ENCODE results near the gene RSPO4.

RSPO4 gene

GRCh38 chr20:1002682-1003561 lies 811 bp upstream of the RSPO4 start:
- Histone ChIP-seq H3K27me3 (replicated peaks) (peaks cover 21% of the 10 kb centered on the region), H3K4me3 (ENCODE audit: low read depth, low read length) (no peak overlapping the region), H3K27ac (no peak overlapping the region), H3K36me3 (replicated peaks) (no peaks in the 10 kb centered on the region)
- in situ Hi-C loops (cut with HindIII; ENCODE audit: low pct_ligation_motif_present, low sequenced_read_pairs) = no loop called here
- TF ChIP-seq, protein P1, sequence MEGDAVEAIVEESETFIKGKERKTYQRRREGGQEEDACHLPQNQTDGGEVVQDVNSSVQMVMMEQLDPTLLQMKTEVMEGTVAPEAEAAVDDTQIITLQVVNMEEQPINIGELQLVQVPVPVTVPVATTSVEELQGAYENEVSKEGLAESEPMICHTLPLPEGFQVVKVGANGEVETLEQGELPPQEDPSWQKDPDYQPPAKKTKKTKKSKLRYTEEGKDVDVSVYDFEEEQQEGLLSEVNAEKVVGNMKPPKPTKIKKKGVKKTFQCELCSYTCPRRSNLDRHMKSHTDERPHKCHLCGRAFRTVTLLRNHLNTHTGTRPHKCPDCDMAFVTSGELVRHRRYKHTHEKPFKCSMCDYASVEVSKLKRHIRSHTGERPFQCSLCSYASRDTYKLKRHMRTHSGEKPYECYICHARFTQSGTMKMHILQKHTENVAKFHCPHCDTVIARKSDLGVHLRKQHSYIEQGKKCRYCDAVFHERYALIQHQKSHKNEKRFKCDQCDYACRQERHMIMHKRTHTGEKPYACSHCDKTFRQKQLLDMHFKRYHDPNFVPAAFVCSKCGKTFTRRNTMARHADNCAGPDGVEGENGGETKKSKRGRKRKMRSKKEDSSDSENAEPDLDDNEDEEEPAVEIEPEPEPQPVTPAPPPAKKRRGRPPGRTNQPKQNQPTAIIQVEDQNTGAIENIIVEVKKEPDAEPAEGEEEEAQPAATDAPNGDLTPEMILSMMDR (IDR thresholded peaks at IDR 0.05; ENCODE audit: low read depth, low read length, missing control alignments) = no peak
- DNase-seq = no peak

- Histone ChIP-seq H3K27me3 (replicated peaks) (peaks cover 21% of the 10 kb centered on the region), H3K4me3 (ENCODE audit: low read depth, low read length) (no peak overlapping the region)
Measured at GRCh38 chr20:1001116-1001515, 995 bp downstream of the RSPO4 start.

GRCh38 chr20:998231-998830 lies 3.8 kb downstream of the RSPO4 start:
- no peak for DNase-seq
- Histone ChIP-seq H3K4me3 (ENCODE audit: low read depth, low read length) (no peak overlapping the region), H3K36me3 (replicated peaks) (no peaks in the 10 kb centered on the region), H3K27ac (no peak overlapping the region), H3K27me3 (replicated peaks) (peaks cover 19% of the 10 kb centered on the region)
- in situ Hi-C loops (cut with HindIII; ENCODE audit: low pct_ligation_motif_present, low sequenced_read_pairs) = no loop called here
- TF ChIP-seq, protein P1 (IDR thresholded peaks at IDR 0.05; ENCODE audit: low read depth, low read length, missing control alignments) = no peak

More at GRCh38 chr20:1001116-1001515, 995 bp downstream of the RSPO4 start:
- in situ Hi-C loops (cut with HindIII; ENCODE audit: low pct_ligation_motif_present, low sequenced_read_pairs) = no loop called here
- TF ChIP-seq, protein P1 (IDR thresholded peaks at IDR 0.05; ENCODE audit: low read depth, low read length, missing control alignments) = no peak
- no peak for DNase-seq
- Histone ChIP-seq H3K36me3 (replicated peaks) (no peaks in the 10 kb centered on the region), H3K27ac (no peak overlapping the region)

- in situ Hi-C loops (cut with HindIII; ENCODE audit: low pct_ligation_motif_present, low sequenced_read_pairs) = no loop called here
- Histone ChIP-seq H3K27ac (no peak overlapping the region), H3K4me3 (ENCODE audit: low read depth, low read length) (no peak overlapping the region), H3K36me3 (replicated peaks) (no peaks in the 10 kb centered on the region), H3K27me3 (replicated peaks) (peaks cover 12% of the 10 kb centered on the region)
- DNase-seq = no peak
- TF ChIP-seq, protein P1 (IDR thresholded peaks at IDR 0.05; ENCODE audit: low read depth, low read length, missing control alignments) = no peak
Measured at GRCh38 chr20:997486-997885, 4.6 kb downstream of the RSPO4 start.

GRCh38 chr20:997016-997415 lies 5.1 kb downstream of the RSPO4 start:
- Histone ChIP-seq H3K36me3 (replicated peaks) (no peaks in the 10 kb centered on the region), H3K27ac (no peak overlapping the region), H3K27me3 (replicated peaks) (peaks cover 9% of the 10 kb centered on the region), H3K4me3 (ENCODE audit: low read depth, low read length) (no peak overlapping the region)
- in situ Hi-C loops (cut with HindIII; ENCODE audit: low pct_ligation_motif_present, low sequenced_read_pairs) = no loop called here
- DNase-seq = no peak
- TF ChIP-seq, protein P1 (IDR thresholded peaks at IDR 0.05; ENCODE audit: low read depth, low read length, missing control alignments) = no peak
